ENCODE results near the gene RCAN3. TPM values are rescaled to one million over a fixed set of nuclear protein-coding genes. Genes with fewer than 3 reads are reported as not detected.

The RCAN3 gene
- total RNA-seq, 4 donors from 2014 or later, result 2.9 to 10.1 (median 4.1) TPM

GRCh38 chr1:24557711-24558131 is 55.1 kb downstream of the RCAN3 start:
- DNase-seq (ENCODE audit: low spot score), result no peak
- no peak for TF ChIP-seq CTCF (IDR thresholded peaks at IDR 0.05)
- no peak for ATAC-seq (ENCODE audit: low FRiP score)

- DNase-seq (ENCODE audit: low spot score) (no peak), ATAC-seq (ENCODE audit: low FRiP score) (no peak)
- no peak for TF ChIP-seq CTCF (IDR thresholded peaks at IDR 0.05)
These were observed 55.8 kb downstream of the RCAN3 start for GRCh38 chr1:24558455-24558854.

GRCh38 chr1:24558902-24559791 is 56.5 kb downstream of the RCAN3 start:
- DNase-seq (ENCODE audit: low spot score) (no peak), ATAC-seq (ENCODE audit: low FRiP score) (no peak)

GRCh38 chr1:24560361-24560760 is 57.7 kb downstream of the RCAN3 start:
- ATAC-seq (ENCODE audit: low FRiP score) (no peak), DNase-seq (ENCODE audit: low spot score) (no peak)
- TF ChIP-seq CTCF (IDR thresholded peaks at IDR 0.05), result no peak

More at GRCh38 chr1:24558902-24559791, 56.5 kb downstream of the RCAN3 start:
- no peak for TF ChIP-seq CTCF (IDR thresholded peaks at IDR 0.05)

GRCh38 chr1:24562625-24563024 is 60.0 kb downstream of the RCAN3 start:
- ATAC-seq (ENCODE audit: low FRiP score) (no peak), DNase-seq (ENCODE audit: low spot score) (no peak)
- TF ChIP-seq CTCF (IDR thresholded peaks at IDR 0.05), result no peak

GRCh38 chr1:24564695-24565094 is 62.1 kb downstream of the RCAN3 start:
- DNase-seq (ENCODE audit: low spot score) (no peak), ATAC-seq (ENCODE audit: low FRiP score) (no peak)
- no peak for TF ChIP-seq CTCF (IDR thresholded peaks at IDR 0.05)
